K562 (cell line): ENCODE data around the gene ENDOG. TPM values are rescaled to one million over a fixed set of nuclear protein-coding genes. Genes with fewer than 3 reads are reported as not detected.

ENCODE experiments used
- AFF4 ChIP-seq: sonication (generic); formaldehyde crosslinking; IDR thresholded peaks from 2 replicates; pipeline ENCODE4 v1.8.0; 2023; ENCODE audit warnings: mild to moderate bottlenecking, missing genetic modification reagents
- ERF ChIP-seq: fragments of 450-650 bp; formaldehyde crosslinking; IDR thresholded peaks from 2 replicates; pipeline ENCODE4 v1.4.0; 2020; ENCODE audit warnings: mild to moderate bottlenecking, mixed read lengths
- GABPB1 ChIP-seq: sonication (generic); formaldehyde crosslinking; IDR thresholded peaks from 2 replicates; pipeline ENCODE4 v1.8.0; 2022; ENCODE audit warnings: mild to moderate bottlenecking, missing genetic modification reagents
- RBM22 ChIP-seq: fragments of 200-400 bp; formaldehyde crosslinking; IDR thresholded peaks from 2 replicates; pipeline ENCODE4 v1.6.1; 2018; ENCODE audit warnings: low read length, low read depth; ENCODE audit not compliant: poor library complexity, severe bottlenecking
- ZNF143 ChIP-seq: sonication (generic); formaldehyde crosslinking; IDR thresholded peaks from 2 replicates; pipeline ENCODE4 v1.9.0; 2022; ENCODE audit warnings: mild to moderate bottlenecking, missing genetic modification reagents
- polyA plus RNA-seq, 8 experiments: library from polyadenylated mRNA; depleted of rRNA in 4 of 8; stranded (reverse) in 5 of 8; unstranded in 3 of 8; fragments of >200 nt; fragmentation: Nextera tagmentation in 2 of 8; fragmentation: Illumina TruSeq in 1 of 8; extraction: Ambion mirVana in 2 of 8; extraction: Trizol in 1 of 8; gene quantifications; 2 replicates each; pipeline versions ENCODE4 v1.2.1 to v1.2.3, GENCODE V29; 2011 to 2014; ENCODE audit warnings: inconsistent platforms in 1 of 8, missing spikeins in 1 of 8
- total RNA-seq, 7 experiments: library from RNA; depleted of rRNA in 6 of 7; stranded (reverse); fragments of >200 nt in 6 of 7; fragmentation: Illumina TruSeq in 2 of 7; extraction: Trizol in 2 of 7; gene quantifications; 2 replicates each; pipeline versions ENCODE4 v1.2.1 to v1.2.3, GENCODE V29; 2011 to 2021; ENCODE audit warnings: low replicate concordance in 1 of 7
- TF ChIP-seq, protein P1 (sequence below): fragments of 200-600 bp; sonication (generic); IDR thresholded peaks from one replicate; pipeline ENCODE4 v1.6.1; 2012; ENCODE audit warnings: mild to moderate bottlenecking, low read depth, low read length, inconsistent platforms
- TF ChIP-seq, protein P2 (sequence below): fragments of 450-650 bp; IDR thresholded peaks from 2 replicates; pipeline ENCODE4 v1.6.1; 2016; ENCODE audit warnings: missing biosample characterization, missing genetic modification characterization

The ENDOG gene
- total and polyA plus RNA-seq, 9 of the 15 experiments (the other 6 are each of a cell fraction or from before 2014, with no cell fraction given): 1.2 to 91.0 (median 25.5) TPM

DNA sequence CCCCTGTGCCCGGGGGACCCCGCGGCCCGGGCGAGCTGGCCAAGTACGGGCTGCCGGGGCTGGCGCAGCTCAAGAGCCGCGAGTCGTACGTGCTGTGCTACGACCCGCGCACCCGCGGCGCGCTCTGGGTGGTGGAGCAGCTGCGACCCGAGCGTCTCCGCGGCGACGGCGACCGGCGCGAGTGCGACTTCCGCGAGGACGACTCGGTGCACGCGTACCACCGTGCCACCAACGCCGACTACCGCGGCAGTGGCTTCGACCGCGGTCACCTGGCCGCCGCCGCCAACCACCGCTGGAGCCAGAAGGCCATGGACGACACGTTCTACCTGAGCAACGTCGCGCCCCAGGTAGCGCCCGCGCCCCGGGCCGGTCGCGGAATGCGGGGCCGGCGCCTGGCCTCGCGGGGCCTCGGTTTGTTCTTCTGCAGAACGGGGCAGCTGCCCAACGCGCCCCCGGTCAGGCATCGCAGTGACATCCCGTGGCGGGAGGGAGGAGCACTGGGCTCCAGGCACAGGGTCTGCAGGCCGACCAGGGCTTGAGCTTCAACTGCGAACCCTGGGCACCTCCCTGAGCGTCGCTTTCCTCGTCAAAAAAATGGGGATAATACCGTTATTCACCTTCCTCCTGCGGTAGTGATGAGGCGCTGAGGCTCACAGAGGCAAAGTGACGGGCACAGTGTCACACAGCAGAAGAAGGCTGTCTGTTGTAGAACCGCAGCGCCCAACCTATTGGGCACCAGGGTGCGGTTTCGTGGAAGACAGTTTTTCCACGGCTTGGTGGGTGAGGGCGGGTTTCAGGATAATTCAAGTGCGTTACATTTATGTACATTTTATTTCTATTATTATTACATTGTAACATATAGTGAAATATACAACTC is 777 bp downstream of the ENDOG start (continued):
- TF ChIP-seq, protein P1, sequence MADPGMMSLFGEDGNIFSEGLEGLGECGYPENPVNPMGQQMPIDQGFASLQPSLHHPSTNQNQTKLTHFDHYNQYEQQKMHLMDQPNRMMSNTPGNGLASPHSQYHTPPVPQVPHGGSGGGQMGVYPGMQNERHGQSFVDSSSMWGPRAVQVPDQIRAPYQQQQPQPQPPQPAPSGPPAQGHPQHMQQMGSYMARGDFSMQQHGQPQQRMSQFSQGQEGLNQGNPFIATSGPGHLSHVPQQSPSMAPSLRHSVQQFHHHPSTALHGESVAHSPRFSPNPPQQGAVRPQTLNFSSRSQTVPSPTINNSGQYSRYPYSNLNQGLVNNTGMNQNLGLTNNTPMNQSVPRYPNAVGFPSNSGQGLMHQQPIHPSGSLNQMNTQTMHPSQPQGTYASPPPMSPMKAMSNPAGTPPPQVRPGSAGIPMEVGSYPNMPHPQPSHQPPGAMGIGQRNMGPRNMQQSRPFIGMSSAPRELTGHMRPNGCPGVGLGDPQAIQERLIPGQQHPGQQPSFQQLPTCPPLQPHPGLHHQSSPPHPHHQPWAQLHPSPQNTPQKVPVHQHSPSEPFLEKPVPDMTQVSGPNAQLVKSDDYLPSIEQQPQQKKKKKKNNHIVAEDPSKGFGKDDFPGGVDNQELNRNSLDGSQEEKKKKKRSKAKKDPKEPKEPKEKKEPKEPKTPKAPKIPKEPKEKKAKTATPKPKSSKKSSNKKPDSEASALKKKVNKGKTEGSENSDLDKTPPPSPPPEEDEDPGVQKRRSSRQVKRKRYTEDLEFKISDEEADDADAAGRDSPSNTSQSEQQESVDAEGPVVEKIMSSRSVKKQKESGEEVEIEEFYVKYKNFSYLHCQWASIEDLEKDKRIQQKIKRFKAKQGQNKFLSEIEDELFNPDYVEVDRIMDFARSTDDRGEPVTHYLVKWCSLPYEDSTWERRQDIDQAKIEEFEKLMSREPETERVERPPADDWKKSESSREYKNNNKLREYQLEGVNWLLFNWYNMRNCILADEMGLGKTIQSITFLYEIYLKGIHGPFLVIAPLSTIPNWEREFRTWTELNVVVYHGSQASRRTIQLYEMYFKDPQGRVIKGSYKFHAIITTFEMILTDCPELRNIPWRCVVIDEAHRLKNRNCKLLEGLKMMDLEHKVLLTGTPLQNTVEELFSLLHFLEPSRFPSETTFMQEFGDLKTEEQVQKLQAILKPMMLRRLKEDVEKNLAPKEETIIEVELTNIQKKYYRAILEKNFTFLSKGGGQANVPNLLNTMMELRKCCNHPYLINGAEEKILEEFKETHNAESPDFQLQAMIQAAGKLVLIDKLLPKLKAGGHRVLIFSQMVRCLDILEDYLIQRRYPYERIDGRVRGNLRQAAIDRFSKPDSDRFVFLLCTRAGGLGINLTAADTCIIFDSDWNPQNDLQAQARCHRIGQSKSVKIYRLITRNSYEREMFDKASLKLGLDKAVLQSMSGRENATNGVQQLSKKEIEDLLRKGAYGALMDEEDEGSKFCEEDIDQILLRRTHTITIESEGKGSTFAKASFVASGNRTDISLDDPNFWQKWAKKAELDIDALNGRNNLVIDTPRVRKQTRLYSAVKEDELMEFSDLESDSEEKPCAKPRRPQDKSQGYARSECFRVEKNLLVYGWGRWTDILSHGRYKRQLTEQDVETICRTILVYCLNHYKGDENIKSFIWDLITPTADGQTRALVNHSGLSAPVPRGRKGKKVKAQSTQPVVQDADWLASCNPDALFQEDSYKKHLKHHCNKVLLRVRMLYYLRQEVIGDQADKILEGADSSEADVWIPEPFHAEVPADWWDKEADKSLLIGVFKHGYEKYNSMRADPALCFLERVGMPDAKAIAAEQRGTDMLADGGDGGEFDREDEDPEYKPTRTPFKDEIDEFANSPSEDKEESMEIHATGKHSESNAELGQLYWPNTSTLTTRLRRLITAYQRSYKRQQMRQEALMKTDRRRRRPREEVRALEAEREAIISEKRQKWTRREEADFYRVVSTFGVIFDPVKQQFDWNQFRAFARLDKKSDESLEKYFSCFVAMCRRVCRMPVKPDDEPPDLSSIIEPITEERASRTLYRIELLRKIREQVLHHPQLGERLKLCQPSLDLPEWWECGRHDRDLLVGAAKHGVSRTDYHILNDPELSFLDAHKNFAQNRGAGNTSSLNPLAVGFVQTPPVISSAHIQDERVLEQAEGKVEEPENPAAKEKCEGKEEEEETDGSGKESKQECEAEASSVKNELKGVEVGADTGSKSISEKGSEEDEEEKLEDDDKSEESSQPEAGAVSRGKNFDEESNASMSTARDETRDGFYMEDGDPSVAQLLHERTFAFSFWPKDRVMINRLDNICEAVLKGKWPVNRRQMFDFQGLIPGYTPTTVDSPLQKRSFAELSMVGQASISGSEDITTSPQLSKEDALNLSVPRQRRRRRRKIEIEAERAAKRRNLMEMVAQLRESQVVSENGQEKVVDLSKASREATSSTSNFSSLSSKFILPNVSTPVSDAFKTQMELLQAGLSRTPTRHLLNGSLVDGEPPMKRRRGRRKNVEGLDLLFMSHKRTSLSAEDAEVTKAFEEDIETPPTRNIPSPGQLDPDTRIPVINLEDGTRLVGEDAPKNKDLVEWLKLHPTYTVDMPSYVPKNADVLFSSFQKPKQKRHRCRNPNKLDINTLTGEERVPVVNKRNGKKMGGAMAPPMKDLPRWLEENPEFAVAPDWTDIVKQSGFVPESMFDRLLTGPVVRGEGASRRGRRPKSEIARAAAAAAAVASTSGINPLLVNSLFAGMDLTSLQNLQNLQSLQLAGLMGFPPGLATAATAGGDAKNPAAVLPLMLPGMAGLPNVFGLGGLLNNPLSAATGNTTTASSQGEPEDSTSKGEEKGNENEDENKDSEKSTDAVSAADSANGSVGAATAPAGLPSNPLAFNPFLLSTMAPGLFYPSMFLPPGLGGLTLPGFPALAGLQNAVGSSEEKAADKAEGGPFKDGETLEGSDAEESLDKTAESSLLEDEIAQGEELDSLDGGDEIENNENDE: no peak
- TF ChIP-seq ERF (0 out of 2 replicates have a peak, but pooled peaks have one; percentile 9), AFF4 (CRISPR knock-in tag) (0 out of 2 replicates have a peak, but pooled peaks have one; percentile 34), RBM22 (peak; percentile 45), ZNF143 (CRISPR knock-in tag) (peak; percentile 43; the same call in 1 of the 2 replicates), GABPB1 (CRISPR knock-in tag) (peak; percentile 53; the same call in 1 of the 2 replicates)
- TF ChIP-seq, protein P2, sequence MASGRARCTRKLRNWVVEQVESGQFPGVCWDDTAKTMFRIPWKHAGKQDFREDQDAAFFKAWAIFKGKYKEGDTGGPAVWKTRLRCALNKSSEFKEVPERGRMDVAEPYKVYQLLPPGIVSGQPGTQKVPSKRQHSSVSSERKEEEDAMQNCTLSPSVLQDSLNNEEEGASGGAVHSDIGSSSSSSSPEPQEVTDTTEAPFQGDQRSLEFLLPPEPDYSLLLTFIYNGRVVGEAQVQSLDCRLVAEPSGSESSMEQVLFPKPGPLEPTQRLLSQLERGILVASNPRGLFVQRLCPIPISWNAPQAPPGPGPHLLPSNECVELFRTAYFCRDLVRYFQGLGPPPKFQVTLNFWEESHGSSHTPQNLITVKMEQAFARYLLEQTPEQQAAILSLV (tag): no peak
